Stimulated activated CD8-positive, alpha-beta memory T cell treated with anti-CD3 and anti-CD28 coated beads, Interleukin-7, amount 100 ng/mL, for 24 hours (primary cell): ENCODE results near the gene SHANK3.
"Not testable (repeated sequence)": the region's sequence is repeated elsewhere in the genome, so short reads cannot be mapped to it uniquely, and the experiment has no call there.

Source experiments
- DNase-seq: peaks from one replicate; pipeline ENCODE4 v3.0.0-alpha.2; 2020; ENCODE audit warnings: low read depth

The SHANK3 gene

GRCh38 chr22:50672471-50673230, at the start of gene SHANK3:
Gene SHANK3, plus strand, starts transcription at chr22:50672823.
- no peak for DNase-seq

GRCh38 chr22:50624347-50625130, 48.1 kb upstream of the SHANK3 start:
- DNase-seq: no peak

- DNase-seq: no peak
Observed at GRCh38 chr22:50625131-50625567, 47.5 kb upstream of the SHANK3 start.

- no peak for DNase-seq
Observed at GRCh38 chr22:50625568-50626313, 46.9 kb upstream of the SHANK3 start.

GRCh38 chr22:50626314-50626849, 46.2 kb upstream of the SHANK3 start:
- DNase-seq: no peak

GRCh38 chr22:50626850-50627641, 45.6 kb upstream of the SHANK3 start:
- no peak for DNase-seq

GRCh38 chr22:50627642-50628542, 44.7 kb upstream of the SHANK3 start, which contains the start of gene ARSA:
Gene ARSA, minus strand, starts transcription at chr22:50628152. Its CDS starts 373 bp downstream, at chr22:50627779.
- peak; percentile 41 for DNase-seq

GRCh38 chr22:50628543-50629134, 44.0 kb upstream of the SHANK3 start:
- no peak for DNase-seq

- no peak for DNase-seq
Observed at GRCh38 chr22:50630376-50630775, 42.2 kb upstream of the SHANK3 start.

GRCh38 chr22:50633086-50633485, 39.5 kb upstream of the SHANK3 start:
- DNase-seq: no peak

- no peak for DNase-seq
Observed at GRCh38 chr22:50633771-50634170, 38.9 kb upstream of the SHANK3 start.

GRCh38 chr22:50635591-50635990, 37.0 kb upstream of the SHANK3 start:
- no peak for DNase-seq

- not testable (repeated sequence) for DNase-seq
Observed at GRCh38 chr22:50640296-50640695, 32.3 kb upstream of the SHANK3 start.

- DNase-seq: no peak
Observed at GRCh38 chr22:50640857-50641647, 31.6 kb upstream of the SHANK3 start.

GRCh38 chr22:50641696-50642607, 30.7 kb upstream of the SHANK3 start:
- DNase-seq: no peak

- DNase-seq: not testable (repeated sequence)
Observed at GRCh38 chr22:50643021-50643820, 29.4 kb upstream of the SHANK3 start.

- not testable (repeated sequence) for DNase-seq
Observed at GRCh38 chr22:50643821-50644101, 28.9 kb upstream of the SHANK3 start.
